HuH-7 (cell line): ENCODE measurements around the gene PRPF4.
A peak's percentile ranks its signal among the peaks of the same experiment; 100 is the strongest.
"Not testable (repeated sequence)": the region's sequence is repeated elsewhere in the genome, so short reads cannot be mapped to it uniquely, and the experiment has no call there.

ENCODE experiments used
- DNase-seq: peaks from one replicate; pipeline ENCODE4 v3.0.0; 2011; ENCODE audit warnings: low spot score

PRPF4 gene

GRCh38 chr9:113267911-113268566 lies 7.4 kb upstream of the PRPF4 start:
- DNase-seq = no peak

- no peak for DNase-seq
These were observed 6.1 kb upstream of the PRPF4 start for GRCh38 chr9:113269355-113269754.

GRCh38 chr9:113269871-113270270 lies 5.6 kb upstream of the PRPF4 start:
- no peak for DNase-seq

- peak; percentile 46 for DNase-seq
These were observed 843 bp upstream of the PRPF4 start for GRCh38 chr9:113274474-113275156.

- DNase-seq = no peak
These were observed 3.4 kb downstream of the PRPF4 start for GRCh38 chr9:113278840-113279239.

- DNase-seq = no peak
These were observed 5.9 kb downstream of the PRPF4 start for GRCh38 chr9:113281356-113281755.

- DNase-seq = no peak
These were observed 13.6 kb downstream of the PRPF4 start for GRCh38 chr9:113289091-113289490.

- no peak for DNase-seq
These were observed 14.7 kb downstream of the PRPF4 start for GRCh38 chr9:113290052-113290607.

GRCh38 chr9:113293285-113293878 lies 17.9 kb downstream of the PRPF4 start:
- DNase-seq = no peak

- not testable (repeated sequence) for DNase-seq
These were observed 20.8 kb downstream of the PRPF4 start for GRCh38 chr9:113296247-113296646.

- DNase-seq = no peak
These were observed 21.5 kb downstream of the PRPF4 start for GRCh38 chr9:113296796-113297558.

- no peak for DNase-seq
These were observed 22.9 kb downstream of the PRPF4 start for GRCh38 chr9:113298311-113298710.

- DNase-seq = no peak
These were observed 23.7 kb downstream of the PRPF4 start for GRCh38 chr9:113298924-113299770.

- DNase-seq = no peak
These were observed 24.4 kb downstream of the PRPF4 start for GRCh38 chr9:113299800-113300292.

GRCh38 chr9:113301548-113301947 lies 26.1 kb downstream of the PRPF4 start:
- DNase-seq = no peak

- no peak for DNase-seq
These were observed 27.4 kb downstream of the PRPF4 start, which contains the start of gene RNF183 for GRCh38 chr9:113302792-113303418. RNF183 (minus strand) TSS chr9:113303376; CDS start chr9:113298184, 5,192 bp downstream.

- DNase-seq = no peak
These were observed 31.1 kb downstream of the PRPF4 start for GRCh38 chr9:113306566-113306965.

GRCh38 chr9:113307396-113307975 lies 32.0 kb downstream of the PRPF4 start:
- DNase-seq = no peak

GRCh38 chr9:113309204-113309813 lies 33.9 kb downstream of the PRPF4 start:
- DNase-seq = peak; percentile 48

GRCh38 chr9:113310538-113310937 lies 35.1 kb downstream of the PRPF4 start:
- no peak for DNase-seq
